K562 (cell line): ENCODE results near the gene PPP1R14C. TPM values are rescaled to one million over a fixed set of nuclear protein-coding genes. Genes with fewer than 3 reads are reported as not detected.

Experiments used
- AFF1 ChIP-seq, 2 experiments: fragments of 450-650 bp; IDR thresholded peaks; 2 replicates each; pipeline ENCODE4 v1.6.1; 2018; ENCODE audit warnings: mild to moderate bottlenecking in 2 of 2, low read depth in 1 of 2; ENCODE audit not compliant: partially characterized antibody in 2 of 2
- BACH1 ChIP-seq: fragments of 200-800 bp; sonication (Bioruptor generic); IDR thresholded peaks from 2 replicates; pipeline ENCODE4 v1.6.1; 2016; ENCODE audit warnings: missing genetic modification characterization, missing compliant biosample characterization
- CBFB ChIP-seq: sonication (generic); formaldehyde crosslinking; IDR thresholded peaks from 2 replicates; pipeline ENCODE4 v1.4.0; 2020; ENCODE audit warnings: mild to moderate bottlenecking, missing genetic modification reagents
- LARP7 ChIP-seq: fragments of 450-650 bp; IDR thresholded peaks from 2 replicates; pipeline ENCODE4 v1.6.1; 2016
- MEF2D ChIP-seq: conservative IDR thresholded peaks from 2 replicates; pipeline ENCODE4 v1.6.1; 2016; ENCODE audit warnings: low read depth, missing genetic modification characterization, missing compliant biosample characterization
- SAFB2 ChIP-seq: fragments of 200-400 bp; formaldehyde crosslinking; IDR thresholded peaks from 2 replicates; pipeline ENCODE4 v1.6.1; 2018; ENCODE audit warnings: borderline replicate concordance, low read length, low read depth, moderate library complexity; ENCODE audit not compliant: severe bottlenecking
- SMAD1 ChIP-seq: fragments of 150-350 bp; IDR thresholded peaks from 2 replicates; pipeline ENCODE4 v1.6.1; 2014; ENCODE audit warnings: low read length, low read depth; ENCODE audit not compliant: partially characterized antibody
- TSHZ1 ChIP-seq: fragments of 250-450 bp; sonication (Bioruptor Pico); IDR thresholded peaks from 2 replicates; pipeline ENCODE4 v1.4.0; 2020; ENCODE audit warnings: mild to moderate bottlenecking, moderate library complexity
- ZBTB17 ChIP-seq: fragments of 450-650 bp; formaldehyde crosslinking; IDR thresholded peaks from 2 replicates; pipeline ENCODE4 v1.4.0; 2020; ENCODE audit warnings: mild to moderate bottlenecking
- ZNF717 ChIP-seq: fragments of 250-450 bp; sonication (Bioruptor Pico); IDR thresholded peaks from 2 replicates; pipeline ENCODE4 v1.5.0; 2021
- ZNF740 ChIP-seq, 3 experiments: fragments of 200-800 bp in 1 of 3; sonication (Bioruptor generic) in 1 of 3; sonication (generic) in 1 of 3; formaldehyde crosslinking in 1 of 3; IDR thresholded peaks; 2 replicates each; pipeline versions ENCODE4 v1.6.1 to v1.8.0; 2016 to 2022; ENCODE audit warnings: mild to moderate bottlenecking in 2 of 3, missing compliant biosample characterization in 2 of 3, missing genetic modification characterization in 2 of 3, missing genetic modification reagents in 1 of 3
- ZNF780A ChIP-seq: fragments of 250-450 bp; sonication (Bioruptor Pico); IDR thresholded peaks from 2 replicates; pipeline ENCODE4 v1.5.0; 2021; ENCODE audit warnings: mild to moderate bottlenecking
- polyA plus RNA-seq, 8 experiments: library from polyadenylated mRNA; depleted of rRNA in 4 of 8; stranded (reverse) in 5 of 8; unstranded in 3 of 8; fragments of >200 nt; fragmentation: Nextera tagmentation in 2 of 8; fragmentation: Illumina TruSeq in 1 of 8; extraction: Ambion mirVana in 2 of 8; extraction: Trizol in 1 of 8; gene quantifications; 2 replicates each; pipeline versions ENCODE4 v1.2.1 to v1.2.3, GENCODE V29; 2011 to 2014; ENCODE audit warnings: inconsistent platforms in 1 of 8, missing spikeins in 1 of 8
- total RNA-seq, 7 experiments: library from RNA; depleted of rRNA in 6 of 7; stranded (reverse); fragments of >200 nt in 6 of 7; fragmentation: Illumina TruSeq in 2 of 7; extraction: Trizol in 2 of 7; gene quantifications; 2 replicates each; pipeline versions ENCODE4 v1.2.1 to v1.2.3, GENCODE V29; 2011 to 2021; ENCODE audit warnings: low replicate concordance in 1 of 7
- TF ChIP-seq, protein P1 (sequence below): fragments of 250-450 bp; sonication (Bioruptor Pico); IDR thresholded peaks from 2 replicates; pipeline ENCODE4 v1.8.0; 2022; ENCODE audit warnings: moderate library complexity, mild to moderate bottlenecking, inconsistent platforms
- TF ChIP-seq, protein P2 (sequence below): fragments of 200-800 bp; sonication (Bioruptor generic); IDR thresholded peaks from 2 replicates; pipeline ENCODE4 v1.6.1; 2017; ENCODE audit warnings: missing genetic modification characterization, missing compliant biosample characterization

The PPP1R14C gene
- total and polyA plus RNA-seq, 9 of the 15 experiments (the other 6 are each of a cell fraction or from before 2014, with no cell fraction given): 4.5 to 16.6 (median 11.9) TPM

DNA sequence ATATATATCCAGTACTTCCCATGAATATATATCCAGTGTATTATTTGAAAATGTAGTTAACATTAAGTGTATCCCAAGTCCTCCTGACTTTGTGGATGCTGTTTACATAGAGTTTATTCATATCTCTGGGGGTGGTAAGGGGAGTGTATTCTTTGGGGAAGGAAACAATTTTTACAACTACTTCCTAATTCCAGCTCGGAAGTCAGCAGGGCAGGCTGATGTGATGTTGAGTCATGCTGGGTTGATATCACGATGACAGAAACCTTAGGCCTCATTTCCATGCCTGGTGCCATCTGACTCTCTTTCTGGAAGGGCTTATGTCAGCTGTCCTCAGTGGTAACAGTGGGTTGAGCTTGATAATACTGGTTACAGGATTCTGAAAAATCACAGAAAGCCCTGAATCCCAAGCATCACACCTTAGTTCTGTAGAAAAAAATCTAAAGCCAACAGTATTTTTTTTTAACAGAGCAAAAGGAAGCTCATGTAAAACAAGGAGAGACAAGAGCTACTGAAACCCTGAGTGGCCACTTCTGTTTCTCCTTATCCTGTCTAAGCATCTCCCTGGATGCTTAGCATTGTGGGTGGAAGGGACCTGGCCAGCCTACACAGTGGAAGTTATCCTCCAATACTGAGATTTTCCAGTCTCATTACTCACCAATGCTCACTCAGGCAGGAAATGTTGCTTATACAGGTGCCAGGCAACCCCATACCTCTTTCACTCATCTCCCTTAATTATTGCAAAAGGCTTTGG lies 150.8 kb downstream of the PPP1R14C start (continued):
- TF ChIP-seq ZBTB17 (CRISPR knock-in tag) (peak; percentile 61; the same call in 1 of the 2 replicates), BACH1 (peak; percentile 84; the same call in 1 of the 2 replicates), LARP7 (no peak), SAFB2 (no peak), ZNF740 (CRISPR knock-in tag; IDR thresholded peaks at IDR 0.05) (no peak), ZNF740 (tag; IDR thresholded peaks at IDR 0.05) (no peak), TSHZ1 (CRISPR knock-in tag) (no peak), SMAD1 (no peak), ZNF717 (no peak), CBFB (CRISPR knock-in tag) (no peak), AFF1 (IDR thresholded peaks at IDR 0.05; ENCODE audit: low read depth in 1 of 2, partially characterized antibody in 2 of 2) (no peak), ZNF780A (CRISPR knock-in tag) (no peak), MEF2D (tag) (0 out of 2 replicates have a peak, but pooled peaks have one; percentile 25)
- TF ChIP-seq, protein P1, sequence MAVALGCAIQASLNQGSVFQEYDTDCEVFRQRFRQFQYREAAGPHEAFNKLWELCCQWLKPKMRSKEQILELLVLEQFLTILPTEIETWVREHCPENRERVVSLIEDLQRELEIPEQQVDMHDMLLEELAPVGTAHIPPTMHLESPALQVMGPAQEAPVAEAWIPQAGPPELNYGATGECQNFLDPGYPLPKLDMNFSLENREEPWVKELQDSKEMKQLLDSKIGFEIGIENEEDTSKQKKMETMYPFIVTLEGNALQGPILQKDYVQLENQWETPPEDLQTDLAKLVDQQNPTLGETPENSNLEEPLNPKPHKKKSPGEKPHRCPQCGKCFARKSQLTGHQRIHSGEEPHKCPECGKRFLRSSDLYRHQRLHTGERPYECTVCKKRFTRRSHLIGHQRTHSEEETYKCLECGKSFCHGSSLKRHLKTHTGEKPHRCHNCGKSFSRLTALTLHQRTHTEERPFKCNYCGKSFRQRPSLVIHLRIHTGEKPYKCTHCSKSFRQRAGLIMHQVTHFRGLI (CRISPR knock-in tag): peak; percentile 59; the same call in 1 of the 2 replicates
- TF ChIP-seq, protein P2, sequence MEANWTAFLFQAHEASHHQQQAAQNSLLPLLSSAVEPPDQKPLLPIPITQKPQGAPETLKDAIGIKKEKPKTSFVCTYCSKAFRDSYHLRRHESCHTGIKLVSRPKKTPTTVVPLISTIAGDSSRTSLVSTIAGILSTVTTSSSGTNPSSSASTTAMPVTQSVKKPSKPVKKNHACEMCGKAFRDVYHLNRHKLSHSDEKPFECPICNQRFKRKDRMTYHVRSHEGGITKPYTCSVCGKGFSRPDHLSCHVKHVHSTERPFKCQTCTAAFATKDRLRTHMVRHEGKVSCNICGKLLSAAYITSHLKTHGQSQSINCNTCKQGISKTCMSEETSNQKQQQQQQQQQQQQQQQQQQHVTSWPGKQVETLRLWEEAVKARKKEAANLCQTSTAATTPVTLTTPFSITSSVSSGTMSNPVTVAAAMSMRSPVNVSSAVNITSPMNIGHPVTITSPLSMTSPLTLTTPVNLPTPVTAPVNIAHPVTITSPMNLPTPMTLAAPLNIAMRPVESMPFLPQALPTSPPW (CRISPR knock-in tag): 0 out of 2 replicates have a peak, but pooled peaks have one; percentile 8
